Lung (tissue), 12 donors: ENCODE data around the gene MRPL4. TPM values are rescaled to one million over a fixed set of nuclear protein-coding genes. Genes with fewer than 3 reads are reported as not detected.

ENCODE experiments used
- ATAC-seq: fragments of 200-7000 bp; cut with Tn5 transposase; one replicate; pipeline ENCODE4 v1.9.1; 2020; ENCODE audit warnings: moderate number of reproducible peaks; ENCODE audit not compliant: insufficient read depth, low FRiP score
- DNase-seq, 3 donors: peaks; one replicate each; pipeline ENCODE4 v3.0.0-alpha.2; 2013 to 2017
- H3K27ac ChIP-seq, 2 donors: one replicate each; pipeline ENCODE4 v1.5.1; 2013; ENCODE audit warnings: mild to moderate bottlenecking in 2 of 2, moderate library complexity in 2 of 2, control low read depth in 1 of 2, inconsistent platforms in 1 of 2, low read depth in 1 of 2, low read length in 1 of 2
- H3K27me3 ChIP-seq, 3 donors: one replicate each; pipeline ENCODE4 v1.5.1; 2013; ENCODE audit warnings: low read length in 2 of 3; ENCODE audit not compliant: control insufficient read depth in 3 of 3, insufficient read depth in 3 of 3
- H3K36me3 ChIP-seq, 4 donors: one replicate each; pipeline ENCODE4 v1.5.1; 2013; ENCODE audit warnings: low read length in 4 of 4, mild to moderate bottlenecking in 1 of 4, moderate library complexity in 1 of 4; ENCODE audit not compliant: control insufficient read depth in 4 of 4, insufficient read depth in 4 of 4
- H3K4me1 ChIP-seq, 5 donors: one replicate each; pipeline ENCODE4 v1.5.1; 2013; ENCODE audit warnings: low read length in 5 of 5, mild to moderate bottlenecking in 2 of 5, moderate library complexity in 1 of 5; ENCODE audit not compliant: control insufficient read depth in 5 of 5, insufficient read depth in 5 of 5
- H3K4me3 ChIP-seq: one replicate; pipeline ENCODE4 v1.5.1; 2013; ENCODE audit warnings: mild to moderate bottlenecking, control low read depth, moderate library complexity
- H3K9ac ChIP-seq, 2 donors: one replicate each; pipeline ENCODE4 v1.5.1; 2013; ENCODE audit warnings: low read length in 2 of 2, control low read depth in 1 of 2; ENCODE audit not compliant: insufficient read depth in 1 of 2
- H3K9me3 ChIP-seq, 4 donors: one replicate each; pipeline ENCODE4 v1.5.1; 2013; ENCODE audit warnings: low read length in 3 of 4, mild to moderate bottlenecking in 1 of 4, moderate library complexity in 1 of 4; ENCODE audit not compliant: control insufficient read depth in 4 of 4, insufficient read depth in 3 of 4
- WGBS, 2 donors: extraction: QIAGEN DNeasy Blood & Tissue Kit; methylation state at CpG; one replicate each; pipeline ENCODE4 v1.1.7; 2013; 5-methylcytosine and 5-hydroxymethylcytosine counted together
- polyA plus RNA-seq, 2 donors: library from polyadenylated mRNA; stranded (reverse); fragments of 200-250 nt; gene quantifications; one replicate each; pipeline ENCODE4 v1.2.1, GENCODE V29; 2013
- total RNA-seq, 2 donors: library from RNA; depleted of rRNA in 1 of 2; stranded (reverse); fragments of >200 nt in 1 of 2; gene quantifications; one replicate each; pipeline ENCODE4 v1.2.1, GENCODE V29; 2014 to 2021
- TF ChIP-seq, protein P1 (sequence below): IDR thresholded peaks from 2 replicates; pipeline ENCODE4 v1.5.1; 2012; ENCODE audit warnings: mild to moderate bottlenecking; ENCODE audit errors: control extremely low read depth, extremely low read depth
- donor health status: control.
- donor health status: control.
- donor health status: Bipolar disorder and iron deficiency.
- donor health status: healthy.
- donor health status: DM: yes; HTN: yes; CAD: no.

MRPL4 gene
- total and polyA plus RNA-seq, 4 donors, result 16.6 to 64.8 (median 47.9) TPM

GRCh38 chr19:10260141-10260584 lies 8.1 kb downstream of the MRPL4 start:
- DNase-seq (peak in 2 of 3 donors; percentile 39 to 71), ATAC-seq (peak; percentile 70)
- H3K9ac ChIP-seq, result no peak overlapping the region
- H3K4me3 ChIP-seq, result no peak overlapping the region
- TF ChIP-seq, protein P1, sequence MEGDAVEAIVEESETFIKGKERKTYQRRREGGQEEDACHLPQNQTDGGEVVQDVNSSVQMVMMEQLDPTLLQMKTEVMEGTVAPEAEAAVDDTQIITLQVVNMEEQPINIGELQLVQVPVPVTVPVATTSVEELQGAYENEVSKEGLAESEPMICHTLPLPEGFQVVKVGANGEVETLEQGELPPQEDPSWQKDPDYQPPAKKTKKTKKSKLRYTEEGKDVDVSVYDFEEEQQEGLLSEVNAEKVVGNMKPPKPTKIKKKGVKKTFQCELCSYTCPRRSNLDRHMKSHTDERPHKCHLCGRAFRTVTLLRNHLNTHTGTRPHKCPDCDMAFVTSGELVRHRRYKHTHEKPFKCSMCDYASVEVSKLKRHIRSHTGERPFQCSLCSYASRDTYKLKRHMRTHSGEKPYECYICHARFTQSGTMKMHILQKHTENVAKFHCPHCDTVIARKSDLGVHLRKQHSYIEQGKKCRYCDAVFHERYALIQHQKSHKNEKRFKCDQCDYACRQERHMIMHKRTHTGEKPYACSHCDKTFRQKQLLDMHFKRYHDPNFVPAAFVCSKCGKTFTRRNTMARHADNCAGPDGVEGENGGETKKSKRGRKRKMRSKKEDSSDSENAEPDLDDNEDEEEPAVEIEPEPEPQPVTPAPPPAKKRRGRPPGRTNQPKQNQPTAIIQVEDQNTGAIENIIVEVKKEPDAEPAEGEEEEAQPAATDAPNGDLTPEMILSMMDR, result no peak
- H3K36me3 ChIP-seq, result peaks cover 2 to 25% (median 11%) of the 10 kb centered on the region in 4 donors
- peaks cover 0 to 3% (median 0%) of the 10 kb centered on the region in 5 donors for H3K4me1 ChIP-seq
- H3K9me3 ChIP-seq, result no peaks in the 10 kb centered on the region
- H3K27ac ChIP-seq, result peak overlapping the region in 1 of 2 donors; percentile 40
- H3K27me3 ChIP-seq, result no peaks in the 10 kb centered on the region
- 60 to 81% methylated on average over 8 of the region's 8 CpGs for WGBS, 2 donors

DNA sequence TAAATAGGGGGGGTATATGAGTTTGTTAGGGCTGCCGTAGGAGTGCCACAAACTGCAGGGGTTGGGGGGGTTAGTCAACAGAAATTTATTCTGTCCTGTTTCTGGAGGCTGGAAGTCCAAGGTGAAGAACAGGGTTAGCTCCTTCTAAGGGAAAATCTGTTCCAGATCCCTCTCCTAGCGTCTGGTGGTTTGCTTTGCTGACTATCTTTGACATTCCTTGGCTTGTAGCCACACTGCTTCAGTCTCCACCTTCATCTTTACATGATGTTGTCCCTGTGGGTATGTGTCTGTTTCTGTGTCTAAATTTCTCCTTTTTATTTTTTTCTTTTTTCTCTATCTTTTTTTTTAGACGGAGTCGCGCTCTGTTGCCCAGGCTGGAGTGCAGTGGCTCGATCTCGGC lies 10.8 kb downstream of the MRPL4 start:
- H3K27ac ChIP-seq, result no peak overlapping the region
- DNase-seq, result no peak
- H3K4me3 ChIP-seq, result no peak overlapping the region
- H3K36me3 ChIP-seq, result peaks cover 0 to 13% (median 4%) of the 10 kb centered on the region in 4 donors
- H3K9ac ChIP-seq, result no peak overlapping the region
- H3K9me3 ChIP-seq, result no peaks in the 10 kb centered on the region
- peaks cover 0 to 3% (median 0%) of the 10 kb centered on the region in 5 donors for H3K4me1 ChIP-seq
- WGBS, 2 donors, result 82 to 90% methylated on average over 7 of the region's 7 CpGs
- TF ChIP-seq, protein P1, result no peak
- ATAC-seq, result no peak
- H3K27me3 ChIP-seq, result no peaks in the 10 kb centered on the region

DNA sequence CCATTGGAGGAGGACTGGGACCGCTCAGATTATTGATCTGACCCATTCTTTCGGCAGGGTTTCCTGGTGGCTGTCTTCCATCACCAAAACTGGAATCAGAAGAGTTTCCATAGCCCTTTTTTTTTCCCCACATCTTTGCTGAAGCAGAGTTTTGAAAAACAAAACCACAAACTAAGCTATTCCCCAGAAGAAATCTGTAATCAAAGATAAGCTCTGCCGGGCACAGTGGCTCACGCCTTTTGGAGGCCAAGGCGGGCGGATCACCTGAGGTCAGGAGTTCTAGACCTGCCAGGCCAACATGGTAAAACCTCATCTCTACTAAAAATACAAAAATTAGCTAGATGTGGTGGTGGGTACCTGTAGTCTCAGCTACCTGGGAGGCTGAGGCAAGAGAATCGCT lies 14.7 kb downstream of the MRPL4 start:
- ATAC-seq (no peak), DNase-seq (no peak)
- peak overlapping the region in 1 of 2 donors; percentile 30 for H3K27ac ChIP-seq
- no peaks in the 10 kb centered on the region for H3K36me3 ChIP-seq
- 82 to 83% methylated on average over 7 of the region's 7 CpGs for WGBS, 2 donors
- H3K9ac ChIP-seq, result no peak overlapping the region
- H3K27me3 ChIP-seq, result peaks cover 0 to 8% (median 0%) of the 10 kb centered on the region in 3 donors
- H3K4me3 ChIP-seq, result no peak overlapping the region
- no peaks in the 10 kb centered on the region for H3K9me3 ChIP-seq
- H3K4me1 ChIP-seq, result peaks cover 0 to 16% (median 0%) of the 10 kb centered on the region in 5 donors
- TF ChIP-seq, protein P1, result no peak

- DNase-seq (no peak), ATAC-seq (no peak)
- Histone ChIP-seq H3K9me3 (no peaks in the 10 kb centered on the region), H3K36me3 (no peaks in the 10 kb centered on the region), H3K27me3 (peaks cover 0 to 8% (median 0%) of the 10 kb centered on the region in 3 donors), H3K27ac (peak overlapping the region; percentile 49 to 82), H3K4me3 (no peak overlapping the region), H3K4me1 (peaks cover 0 to 16% (median 1%) of the 10 kb centered on the region in 5 donors), H3K9ac (no peak overlapping the region)
- TF ChIP-seq, protein P1, result no peak
- WGBS, 2 donors, result 38 to 50% methylated on average over 6 of the region's 6 CpGs
Measured at GRCh38 chr19:10268071-10268470, 16.1 kb downstream of the MRPL4 start.
